ENCODE data around the gene PODNL1.
A peak's percentile ranks its signal among the peaks of the same experiment; 100 is the strongest.
"Not testable (repeated sequence)": the region's sequence is repeated elsewhere in the genome, so short reads cannot be mapped to it uniquely, and the experiment has no call there.

PODNL1 gene

GRCh38 chr19:13926010-13926409 lies 12.2 kb downstream of the PODNL1 start:
- peak overlapping the region; percentile 32 for H3K27ac Mint-ChIP-seq (ENCODE audit: low read depth)
- peaks cover 3% of the 10 kb centered on the region for H3K4me1 Mint-ChIP-seq
- no peaks in the 10 kb centered on the region for H3K27me3 Mint-ChIP-seq
- H3K9me3 Mint-ChIP-seq = no peaks in the 10 kb centered on the region
- peaks cover 21% of the 10 kb centered on the region for H3K36me3 Mint-ChIP-seq (ENCODE audit: insufficient read depth)
- DNase-seq (ENCODE audit: low spot score in 2 of 2) (no peak), ATAC-seq (replicated peaks; ENCODE audit: extremely low read depth, poor library complexity, severe bottlenecking) (no peak)
- no peak overlapping the region for H3K4me3 Mint-ChIP-seq

DNA sequence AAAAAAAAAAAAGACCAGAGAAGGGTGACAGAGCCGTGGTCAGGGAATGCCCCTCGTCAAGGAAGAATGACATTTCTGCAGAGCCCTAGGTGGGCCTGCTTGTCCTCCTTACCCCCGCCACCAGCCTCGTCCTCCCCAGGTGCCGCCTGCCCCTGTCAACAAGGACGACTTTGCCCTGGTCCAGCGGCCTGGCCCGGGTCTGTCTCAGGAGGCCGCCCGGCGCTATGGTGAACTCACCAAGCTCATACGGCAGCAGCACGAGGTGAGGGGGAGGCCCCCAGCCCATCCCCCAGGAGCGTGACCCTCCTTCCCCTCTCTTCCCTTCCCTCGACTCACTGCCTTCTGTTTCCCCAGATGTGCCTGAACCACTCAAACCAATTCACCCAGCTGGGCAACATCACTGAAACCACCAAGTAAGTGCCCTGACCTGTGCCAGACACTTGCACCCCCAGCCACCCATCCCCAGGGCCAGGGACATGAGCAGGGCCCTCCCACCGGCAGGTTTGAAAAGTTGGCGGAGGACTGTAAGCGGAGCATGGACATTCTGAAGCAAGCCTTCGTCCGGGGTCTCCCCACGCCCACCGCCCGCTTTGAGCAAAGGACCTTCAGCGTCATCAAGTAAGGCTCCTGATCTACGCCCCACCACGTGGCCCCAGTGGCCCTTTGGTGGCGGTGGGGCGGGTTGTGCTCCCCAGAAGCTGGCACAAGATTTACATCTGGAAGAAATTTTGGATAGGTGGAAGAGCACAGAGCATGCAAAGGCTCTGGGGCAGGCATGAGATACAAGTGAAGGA lies 14.8 kb downstream of the PODNL1 start:
- H3K36me3 Mint-ChIP-seq (ENCODE audit: insufficient read depth) = peaks cover 23% of the 10 kb centered on the region
- no peak for ATAC-seq (replicated peaks; ENCODE audit: extremely low read depth, poor library complexity, severe bottlenecking)
- H3K4me3 Mint-ChIP-seq = no peak overlapping the region
- no peak for DNase-seq (ENCODE audit: low spot score in 2 of 2)
- H3K27me3 Mint-ChIP-seq = no peaks in the 10 kb centered on the region
- no peak overlapping the region for H3K27ac Mint-ChIP-seq (ENCODE audit: low read depth)
- peaks cover 4% of the 10 kb centered on the region for H3K4me1 Mint-ChIP-seq
- H3K9me3 Mint-ChIP-seq = no peaks in the 10 kb centered on the region

GRCh38 chr19:13922118-13922517 lies 16.1 kb downstream of the PODNL1 start:
- not testable (repeated sequence) for H3K4me1 Mint-ChIP-seq; DNase-seq (ENCODE audit: low spot score in 2 of 2); H3K27me3 Mint-ChIP-seq; H3K4me3 Mint-ChIP-seq; H3K9me3 Mint-ChIP-seq; ATAC-seq (replicated peaks; ENCODE audit: extremely low read depth, poor library complexity, severe bottlenecking)
- Mint-ChIP-seq H3K27ac (ENCODE audit: low read depth) (peak overlapping the region; percentile 59), H3K36me3 (ENCODE audit: insufficient read depth) (peaks cover 28% of the 10 kb centered on the region)

- H3K27me3 Mint-ChIP-seq = no peaks in the 10 kb centered on the region
- no peak for DNase-seq (ENCODE audit: low spot score in 2 of 2)
- peaks cover 25% of the 10 kb centered on the region for H3K36me3 Mint-ChIP-seq (ENCODE audit: insufficient read depth)
- H3K27ac Mint-ChIP-seq (ENCODE audit: low read depth) = no peak overlapping the region
- peaks cover 4% of the 10 kb centered on the region for H3K4me1 Mint-ChIP-seq
- H3K4me3 Mint-ChIP-seq = no peak overlapping the region
- ATAC-seq (replicated peaks; ENCODE audit: extremely low read depth, poor library complexity, severe bottlenecking) = peak; percentile 75
- no peaks in the 10 kb centered on the region for H3K9me3 Mint-ChIP-seq
Measured at GRCh38 chr19:13920940-13921747, 17.1 kb downstream of the PODNL1 start.

DNA sequence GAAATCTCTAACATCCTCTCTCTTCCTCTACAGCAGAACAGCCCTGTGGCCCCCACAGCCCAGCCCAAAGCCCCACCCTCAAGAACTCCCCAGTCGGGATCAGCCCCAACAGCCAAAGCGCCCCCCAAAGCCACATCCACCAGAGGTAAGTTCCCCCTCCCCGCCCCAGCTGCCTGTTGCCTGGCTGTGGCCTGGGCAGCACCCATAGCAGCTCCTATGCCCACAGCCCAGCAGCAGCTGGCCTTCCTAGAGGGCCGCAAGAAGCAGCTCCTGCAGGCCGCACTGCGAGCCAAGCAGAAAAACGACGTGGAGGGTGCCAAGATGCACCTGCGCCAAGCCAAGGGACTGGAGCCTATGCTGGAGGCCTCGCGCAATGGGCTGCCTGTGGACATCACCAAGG lies 17.7 kb downstream of the PODNL1 start:
- H3K4me3 Mint-ChIP-seq = no peak overlapping the region
- H3K36me3 Mint-ChIP-seq (ENCODE audit: insufficient read depth) = peaks cover 30% of the 10 kb centered on the region
- no peak overlapping the region for H3K27ac Mint-ChIP-seq (ENCODE audit: low read depth)
- H3K27me3 Mint-ChIP-seq = no peaks in the 10 kb centered on the region
- no peak for ATAC-seq (replicated peaks; ENCODE audit: extremely low read depth, poor library complexity, severe bottlenecking)
- no peaks in the 10 kb centered on the region for H3K9me3 Mint-ChIP-seq
- H3K4me1 Mint-ChIP-seq = peaks cover 4% of the 10 kb centered on the region
- no peak for DNase-seq (ENCODE audit: low spot score in 2 of 2)

DNA sequence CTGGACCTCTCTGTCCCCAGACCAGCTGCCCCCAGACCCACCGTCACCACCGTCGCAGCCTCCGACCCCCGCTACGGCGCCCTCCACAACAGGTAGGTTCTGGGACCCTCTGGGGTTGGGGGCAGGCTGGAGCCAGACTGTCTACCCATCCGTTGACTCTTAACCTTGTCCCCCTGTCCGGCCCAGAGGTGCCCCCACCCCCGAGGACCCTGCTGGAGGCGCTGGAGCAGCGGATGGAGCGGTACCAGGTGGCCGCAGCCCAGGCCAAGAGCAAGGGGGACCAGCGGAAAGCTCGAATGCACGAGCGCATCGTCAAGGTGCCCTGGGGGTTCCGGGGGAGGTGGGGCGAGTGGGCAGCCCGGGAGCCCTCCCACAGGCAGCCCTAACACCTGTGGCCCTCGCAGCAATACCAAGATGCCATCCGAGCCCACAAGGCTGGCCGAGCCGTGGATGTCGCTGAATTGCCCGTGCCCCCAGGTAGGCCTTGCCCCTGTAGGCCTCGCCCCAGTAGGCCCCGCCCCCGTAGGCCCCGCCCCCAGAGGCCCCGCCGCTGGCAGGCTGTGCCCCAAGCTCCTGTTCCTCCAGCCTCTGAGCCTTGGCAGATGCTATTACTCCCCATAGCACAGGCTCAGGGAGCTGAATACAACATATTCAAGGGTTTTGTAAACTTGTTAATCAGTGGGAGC lies 19.3 kb downstream of the PODNL1 start:
- Mint-ChIP-seq H3K4me3 (no peak overlapping the region), H3K4me1 (peaks cover 4% of the 10 kb centered on the region), H3K27me3 (no peaks in the 10 kb centered on the region), H3K36me3 (ENCODE audit: insufficient read depth) (peaks cover 39% of the 10 kb centered on the region), H3K27ac (ENCODE audit: low read depth) (no peak overlapping the region), H3K9me3 (no peaks in the 10 kb centered on the region)
- DNase-seq (ENCODE audit: low spot score in 2 of 2) = no peak
- ATAC-seq (replicated peaks; ENCODE audit: extremely low read depth, poor library complexity, severe bottlenecking) = no peak

DNA sequence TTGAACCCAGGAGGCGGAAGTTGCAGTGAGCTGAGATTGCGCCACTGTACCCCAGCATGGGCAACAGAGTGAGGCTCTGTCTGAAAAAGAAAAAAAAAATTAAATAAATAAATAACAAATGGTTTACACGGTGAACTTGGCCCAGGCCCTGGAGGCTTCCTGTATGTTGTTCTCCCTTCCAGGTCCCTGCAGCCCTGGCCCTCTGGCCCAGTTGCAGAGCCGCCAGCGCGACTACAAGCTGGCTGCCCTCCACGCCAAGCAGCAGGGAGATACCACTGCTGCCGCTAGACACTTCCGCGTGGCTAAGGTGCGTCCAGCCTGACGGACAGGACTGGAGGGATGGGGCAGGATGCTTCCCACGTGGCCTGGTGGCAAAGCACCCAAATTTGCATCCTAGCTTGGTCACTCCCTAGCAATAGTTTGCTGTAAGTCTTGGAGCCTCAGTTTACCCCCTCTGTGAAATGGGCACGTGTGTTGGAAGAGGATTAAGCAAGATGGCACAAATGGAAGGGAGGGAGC lies 20.3 kb downstream of the PODNL1 start:
- ATAC-seq (replicated peaks; ENCODE audit: extremely low read depth, poor library complexity, severe bottlenecking) (no peak), DNase-seq (ENCODE audit: low spot score in 2 of 2) (no peak)
- H3K4me1 Mint-ChIP-seq = peaks cover 4% of the 10 kb centered on the region
- H3K4me3 Mint-ChIP-seq = no peak overlapping the region
- H3K27ac Mint-ChIP-seq (ENCODE audit: low read depth) = no peak overlapping the region
- peaks cover 38% of the 10 kb centered on the region for H3K36me3 Mint-ChIP-seq (ENCODE audit: insufficient read depth)
- H3K27me3 Mint-ChIP-seq = no peaks in the 10 kb centered on the region
- H3K9me3 Mint-ChIP-seq = no peaks in the 10 kb centered on the region

DNA sequence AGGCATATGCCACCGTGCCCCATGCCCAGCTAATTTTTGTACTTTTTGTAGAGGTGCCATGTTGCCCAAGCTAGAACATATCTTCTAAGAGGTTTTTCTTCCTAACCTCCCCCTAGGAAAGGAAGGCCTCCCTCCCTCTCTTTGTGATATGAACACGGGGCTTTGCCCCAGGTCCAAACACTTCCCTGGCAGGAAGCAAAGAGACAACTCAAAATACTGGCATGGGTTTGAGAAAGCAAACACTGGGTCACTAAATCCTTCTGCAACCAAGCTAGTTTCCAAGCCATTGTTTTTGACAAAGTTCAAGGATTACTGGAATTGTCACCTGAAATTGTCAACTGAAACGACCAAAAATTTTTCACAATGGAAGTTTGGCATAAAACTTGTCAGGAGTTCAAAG lies 23.4 kb downstream of the PODNL1 start:
- DNase-seq (ENCODE audit: low spot score in 2 of 2) (no peak), ATAC-seq (replicated peaks; ENCODE audit: extremely low read depth, poor library complexity, severe bottlenecking) (no peak)
- H3K36me3 Mint-ChIP-seq (ENCODE audit: insufficient read depth) = peaks cover 44% of the 10 kb centered on the region
- no peak overlapping the region for H3K4me3 Mint-ChIP-seq
- no peaks in the 10 kb centered on the region for H3K27me3 Mint-ChIP-seq
- no peaks in the 10 kb centered on the region for H3K4me1 Mint-ChIP-seq
- no peak overlapping the region for H3K27ac Mint-ChIP-seq (ENCODE audit: low read depth)
- H3K9me3 Mint-ChIP-seq = no peaks in the 10 kb centered on the region

DNA sequence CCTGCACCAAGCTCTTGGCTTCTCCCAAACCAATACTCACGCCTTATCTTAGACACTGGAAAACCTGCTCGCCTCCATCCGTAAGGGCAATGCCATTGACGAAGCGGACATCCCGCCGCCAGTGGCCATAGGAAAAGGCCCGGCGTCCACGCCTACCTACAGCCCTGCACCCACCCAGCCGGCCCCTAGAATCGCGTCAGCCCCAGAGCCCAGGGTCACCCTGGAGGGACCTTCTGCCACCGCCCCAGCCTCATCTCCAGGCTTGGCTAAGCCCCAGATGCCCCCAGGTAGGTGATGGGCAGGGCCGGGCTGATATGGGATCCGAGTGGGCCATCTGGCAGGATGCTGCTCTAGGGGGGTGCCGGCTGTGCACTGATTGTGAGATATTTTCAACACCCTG lies 24.9 kb downstream of the PODNL1 start:
- Mint-ChIP-seq H3K36me3 (ENCODE audit: insufficient read depth) (peaks cover 48% of the 10 kb centered on the region), H3K4me3 (no peak overlapping the region), H3K27ac (ENCODE audit: low read depth) (no peak overlapping the region), H3K9me3 (no peaks in the 10 kb centered on the region), H3K27me3 (no peaks in the 10 kb centered on the region), H3K4me1 (no peaks in the 10 kb centered on the region)
- no peak for ATAC-seq (replicated peaks; ENCODE audit: extremely low read depth, poor library complexity, severe bottlenecking)
- no peak for DNase-seq (ENCODE audit: low spot score in 2 of 2)

DNA sequence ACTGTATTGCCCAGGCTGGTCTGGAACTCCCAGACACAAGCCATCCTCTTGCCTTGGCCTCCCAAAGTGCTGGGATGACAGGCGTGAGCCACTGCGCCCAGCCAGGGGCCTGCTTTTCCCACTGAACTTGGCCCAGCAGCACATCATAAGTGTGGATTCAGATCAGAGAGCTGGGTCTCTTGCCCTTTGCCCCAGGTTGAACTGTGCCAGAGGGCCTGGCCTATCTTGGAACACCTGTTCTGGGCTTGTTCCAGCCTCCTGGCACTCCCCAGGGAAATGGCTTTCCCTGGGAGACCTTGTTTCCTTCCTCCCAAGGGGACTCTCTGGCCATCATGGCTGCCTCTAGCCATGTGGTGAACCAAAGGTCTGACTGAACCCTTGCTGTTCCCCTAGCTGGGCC lies 28.8 kb downstream of the PODNL1 start:
- Mint-ChIP-seq H3K27ac (ENCODE audit: low read depth) (no peak overlapping the region), H3K36me3 (ENCODE audit: insufficient read depth) (peaks cover 27% of the 10 kb centered on the region), H3K4me1 (peaks cover 12% of the 10 kb centered on the region), H3K9me3 (no peaks in the 10 kb centered on the region), H3K4me3 (no peak overlapping the region), H3K27me3 (no peaks in the 10 kb centered on the region)
- DNase-seq (ENCODE audit: low spot score in 2 of 2) (no peak), ATAC-seq (replicated peaks; ENCODE audit: extremely low read depth, poor library complexity, severe bottlenecking) (no peak)

GRCh38 chr19:13908674-13909073 lies 29.5 kb downstream of the PODNL1 start:
- Mint-ChIP-seq H3K27ac (ENCODE audit: low read depth) (no peak overlapping the region), H3K4me3 (no peak overlapping the region), H3K27me3 (no peaks in the 10 kb centered on the region), H3K36me3 (ENCODE audit: insufficient read depth) (peaks cover 27% of the 10 kb centered on the region), H3K4me1 (peaks cover 12% of the 10 kb centered on the region), H3K9me3 (no peaks in the 10 kb centered on the region)
- DNase-seq (ENCODE audit: low spot score in 2 of 2) = no peak
- no peak for ATAC-seq (replicated peaks; ENCODE audit: extremely low read depth, poor library complexity, severe bottlenecking)

DNA sequence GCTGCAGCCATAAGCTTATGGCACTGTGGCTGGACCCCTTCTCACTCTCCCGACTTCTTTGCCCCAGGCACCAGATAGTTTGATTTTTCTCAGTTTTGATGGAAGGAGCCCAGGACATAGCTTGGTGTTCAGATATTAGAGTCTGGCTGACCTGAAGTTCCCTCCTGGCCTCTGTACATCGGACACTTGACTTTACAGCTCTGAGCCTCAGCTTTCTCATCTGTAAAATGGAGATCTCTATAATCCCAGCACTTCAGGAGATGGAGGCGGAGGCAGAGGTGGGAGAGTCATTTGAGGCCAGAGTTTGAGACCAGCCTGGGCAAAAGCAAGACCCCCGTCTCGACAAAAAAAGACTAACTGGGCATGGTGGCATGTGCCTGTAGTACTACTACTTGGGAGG lies 31.3 kb downstream of the PODNL1 start:
- Mint-ChIP-seq H3K4me1 (peaks cover 12% of the 10 kb centered on the region), H3K4me3 (peak overlapping the region; percentile 84), H3K36me3 (ENCODE audit: insufficient read depth) (peaks cover 22% of the 10 kb centered on the region), H3K27me3 (no peaks in the 10 kb centered on the region), H3K9me3 (no peaks in the 10 kb centered on the region), H3K27ac (ENCODE audit: low read depth) (peak overlapping the region; percentile 46)
- no peak for ATAC-seq (replicated peaks; ENCODE audit: extremely low read depth, poor library complexity, severe bottlenecking)
- no peak for DNase-seq (ENCODE audit: low spot score in 2 of 2)

All from central memory CD8-positive, alpha-beta T cell (primary cell).